Hepatocyte (in vitro differentiated cells): ENCODE measurements around the gene TCF19.

Source experiments
- EZH2 ChIP-seq: fragments of 200-600 bp; sonication (generic); IDR thresholded peaks from 2 replicates; pipeline ENCODE4 v1.6.1; 2016; ENCODE audit warnings: antibody characterized with exemption, mild to moderate bottlenecking, borderline replicate concordance
- EZH2phosphoT487 ChIP-seq: fragments of 200-600 bp; sonication (generic); IDR thresholded peaks from one replicate; pipeline ENCODE4 v1.6.1; 2018; ENCODE audit warnings: antibody characterized with exemption, mild to moderate bottlenecking, low read depth, moderate library complexity; ENCODE audit not compliant: unreplicated experiment, severe bottlenecking
- TF ChIP-seq, protein P1 (sequence below): fragments of 200-600 bp; sonication (generic); IDR thresholded peaks from 2 replicates; pipeline ENCODE4 v1.5.1; 2016; ENCODE audit warnings: antibody characterized with exemption, mild to moderate bottlenecking; ENCODE audit not compliant: poor library complexity

DNA sequence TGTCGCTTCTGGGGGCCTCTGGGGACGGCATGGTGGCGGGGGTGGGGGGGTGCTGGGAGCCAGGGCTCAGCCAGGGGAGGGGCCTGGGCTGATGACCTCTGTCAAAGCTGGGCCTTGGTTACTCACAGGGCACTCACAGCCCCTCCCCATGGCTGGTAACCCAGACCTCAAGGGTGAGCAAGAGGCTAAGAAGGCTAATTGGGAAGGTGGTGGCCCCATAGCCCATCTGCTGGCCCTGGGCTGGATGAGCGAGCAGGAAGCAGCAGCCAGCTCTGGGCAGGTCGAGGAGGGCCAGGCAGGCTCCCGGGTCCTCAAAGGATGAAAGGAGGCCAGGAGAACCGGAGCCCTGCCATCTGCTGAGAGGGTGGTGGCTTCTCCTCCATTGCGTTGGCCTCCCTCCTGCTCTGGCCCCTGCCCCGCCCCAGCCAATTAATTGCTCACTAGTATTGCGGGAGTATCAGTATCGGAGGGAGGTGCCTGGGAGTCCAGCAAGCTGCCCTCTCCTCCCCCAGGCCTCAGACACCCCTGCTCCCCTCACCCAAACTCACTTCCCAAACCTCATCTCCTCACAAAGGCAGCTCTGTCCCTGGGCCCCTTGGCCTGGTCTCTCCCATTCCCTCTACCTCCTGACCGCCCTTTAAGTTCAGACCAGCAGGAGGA is 37.1 kb upstream of the TCF19 start:
- TF ChIP-seq, protein P1, sequence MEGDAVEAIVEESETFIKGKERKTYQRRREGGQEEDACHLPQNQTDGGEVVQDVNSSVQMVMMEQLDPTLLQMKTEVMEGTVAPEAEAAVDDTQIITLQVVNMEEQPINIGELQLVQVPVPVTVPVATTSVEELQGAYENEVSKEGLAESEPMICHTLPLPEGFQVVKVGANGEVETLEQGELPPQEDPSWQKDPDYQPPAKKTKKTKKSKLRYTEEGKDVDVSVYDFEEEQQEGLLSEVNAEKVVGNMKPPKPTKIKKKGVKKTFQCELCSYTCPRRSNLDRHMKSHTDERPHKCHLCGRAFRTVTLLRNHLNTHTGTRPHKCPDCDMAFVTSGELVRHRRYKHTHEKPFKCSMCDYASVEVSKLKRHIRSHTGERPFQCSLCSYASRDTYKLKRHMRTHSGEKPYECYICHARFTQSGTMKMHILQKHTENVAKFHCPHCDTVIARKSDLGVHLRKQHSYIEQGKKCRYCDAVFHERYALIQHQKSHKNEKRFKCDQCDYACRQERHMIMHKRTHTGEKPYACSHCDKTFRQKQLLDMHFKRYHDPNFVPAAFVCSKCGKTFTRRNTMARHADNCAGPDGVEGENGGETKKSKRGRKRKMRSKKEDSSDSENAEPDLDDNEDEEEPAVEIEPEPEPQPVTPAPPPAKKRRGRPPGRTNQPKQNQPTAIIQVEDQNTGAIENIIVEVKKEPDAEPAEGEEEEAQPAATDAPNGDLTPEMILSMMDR: no peak
- TF ChIP-seq EZH2phosphoT487: no peak
- no peak for TF ChIP-seq EZH2
